Neural cell (in vitro differentiated cells): ENCODE measurements around the gene RRBP1. TPM values are rescaled to one million over a fixed set of nuclear protein-coding genes. Genes with fewer than 3 reads are reported as not detected.

ENCODE experiments used
- H2AFZ ChIP-seq: fragments of 200-600, 300-800 bp; sonication (generic), shearing (Covaris generic); 2 replicates; pipeline ENCODE4 v1.6.0; 2014; ENCODE audit warnings: low read depth, mild to moderate bottlenecking, antibody characterized with exemption, low read length, moderate library complexity
- H3F3A ChIP-seq: fragments of 200-600 bp; shearing (Covaris generic); 2 replicates; pipeline ENCODE4 v1.6.1; 2016; ENCODE audit warnings: mild to moderate bottlenecking, moderate library complexity, mixed read lengths, antibody characterized with exemption, low read length; ENCODE audit not compliant: insufficient read depth, poor library complexity, severe bottlenecking
- H3K27ac ChIP-seq: fragments of 200-600, 300-800 bp; sonication (generic), shearing (Covaris generic); 2 replicates; pipeline ENCODE4 v1.5.1; 2014; ENCODE audit warnings: mild to moderate bottlenecking, low read length, moderate library complexity
- H3K27me3 ChIP-seq: fragments of 300-800, 200-600 bp; sonication (generic), shearing (Covaris generic); 2 replicates; pipeline ENCODE4 v1.6.0; 2014; ENCODE audit warnings: mild to moderate bottlenecking, low read depth, low read length, moderate library complexity; ENCODE audit not compliant: insufficient read depth
- H3K36me3 ChIP-seq: fragments of 300-800, 200-600 bp; sonication (generic), shearing (Covaris generic); 2 replicates; pipeline ENCODE4 v1.5.1; 2014; ENCODE audit warnings: mild to moderate bottlenecking, antibody characterized with exemption, low read length, moderate library complexity; ENCODE audit not compliant: insufficient read depth
- H3K4me2 ChIP-seq: fragments of 300-800, 200-600 bp; sonication (generic), shearing (Covaris generic); 2 replicates; pipeline ENCODE4 v1.6.0; 2014; ENCODE audit warnings: mild to moderate bottlenecking, low read length
- H3K4me3 ChIP-seq: fragments of 300-800, 200-600 bp; sonication (generic), shearing (Covaris generic); 2 replicates; pipeline ENCODE4 v1.5.1; 2014; ENCODE audit warnings: mild to moderate bottlenecking, low read length, moderate library complexity
- H3K79me2 ChIP-seq: fragments of 200-600 bp; shearing (Covaris generic); replicated peaks from 2 replicates; pipeline ENCODE4 v1.6.0; 2014; ENCODE audit warnings: mild to moderate bottlenecking, low read length, moderate library complexity; ENCODE audit not compliant: insufficient read depth
- H3K9ac ChIP-seq: fragments of 300-800, 200-600 bp; sonication (generic), shearing (Covaris generic); 2 replicates; pipeline ENCODE4 v1.6.1; 2016; ENCODE audit warnings: mild to moderate bottlenecking, low read length, mixed read lengths
- H3K9me2 ChIP-seq: fragments of 200-600 bp; shearing (Covaris generic); 2 replicates; pipeline ENCODE4 v1.6.1; 2016; ENCODE audit warnings: mild to moderate bottlenecking, low read length, mixed read lengths; ENCODE audit not compliant: insufficient read depth
- H3K9me3 ChIP-seq: fragments of 200-600, 300-800 bp; sonication (generic), shearing (Covaris generic); 2 replicates; pipeline ENCODE4 v1.6.1; 2016; ENCODE audit warnings: mild to moderate bottlenecking, mixed run types, low read length, moderate library complexity, mixed read lengths
- H4K20me1 ChIP-seq: fragments of 200-600 bp; shearing (Covaris generic); 2 replicates; pipeline ENCODE4 v1.6.1; 2016; ENCODE audit warnings: mild to moderate bottlenecking, mixed run types; ENCODE audit not compliant: insufficient read depth
- CTCF ChIP-seq: fragments of 450-650 bp; IDR thresholded peaks from 2 replicates; pipeline ENCODE4 v1.5.1; 2014; ENCODE audit warnings: antibody characterized with exemption, mild to moderate bottlenecking, moderate library complexity; ENCODE audit not compliant: poor library complexity, severe bottlenecking
- EP300 ChIP-seq: fragments of 450-650 bp; conservative IDR thresholded peaks from 2 replicates; pipeline ENCODE4 v1.6.1; 2014; ENCODE audit warnings: antibody characterized with exemption, mild to moderate bottlenecking, moderate library complexity; ENCODE audit not compliant: poor library complexity, severe bottlenecking
- EZH2 ChIP-seq: fragments of 200-600, 300-800 bp; shearing (Covaris generic), sonication (generic); IDR thresholded peaks from 2 replicates; pipeline ENCODE4 v1.6.1; 2014; ENCODE audit warnings: antibody characterized with exemption, low read length, borderline replicate concordance, mild to moderate bottlenecking; ENCODE audit not compliant: insufficient read depth, poor library complexity, severe bottlenecking
- MXI1 ChIP-seq: fragments of 450-650 bp; conservative IDR thresholded peaks from 2 replicates; pipeline ENCODE4 v1.6.1; 2014; ENCODE audit warnings: antibody characterized with exemption, mild to moderate bottlenecking; ENCODE audit not compliant: poor library complexity, severe bottlenecking
- POLR2AphosphoS5 ChIP-seq: IDR thresholded peaks from 2 replicates; pipeline ENCODE4 v1.6.1; 2012
- RAD21 ChIP-seq: fragments of 450-650 bp; conservative IDR thresholded peaks from 2 replicates; pipeline ENCODE4 v1.6.1; 2014; ENCODE audit warnings: antibody characterized with exemption, mild to moderate bottlenecking, moderate library complexity
- SMC3 ChIP-seq: fragments of 450-650 bp; conservative IDR thresholded peaks from 2 replicates; pipeline ENCODE4 v1.6.1; 2014; ENCODE audit warnings: antibody characterized with exemption, mild to moderate bottlenecking, moderate library complexity; ENCODE audit not compliant: poor library complexity
- TAF1 ChIP-seq: IDR thresholded peaks from 2 replicates; pipeline ENCODE4 v1.6.1; 2012; ENCODE audit warnings: low read depth
- polyA plus RNA-seq: library from polyadenylated mRNA; depleted of rRNA; stranded (reverse); fragments of >200 nt; gene quantifications from 2 replicates; pipeline ENCODE4 v1.2.3, GENCODE V29; 2014
- TF ChIP-seq, protein P1 (sequence below): IDR thresholded peaks from 2 replicates; pipeline ENCODE4 v1.6.1; 2012; ENCODE audit warnings: borderline replicate concordance

Gene RRBP1
- polyA plus RNA-seq, 1 donor from 2014 or later: 2.2 TPM

DNA sequence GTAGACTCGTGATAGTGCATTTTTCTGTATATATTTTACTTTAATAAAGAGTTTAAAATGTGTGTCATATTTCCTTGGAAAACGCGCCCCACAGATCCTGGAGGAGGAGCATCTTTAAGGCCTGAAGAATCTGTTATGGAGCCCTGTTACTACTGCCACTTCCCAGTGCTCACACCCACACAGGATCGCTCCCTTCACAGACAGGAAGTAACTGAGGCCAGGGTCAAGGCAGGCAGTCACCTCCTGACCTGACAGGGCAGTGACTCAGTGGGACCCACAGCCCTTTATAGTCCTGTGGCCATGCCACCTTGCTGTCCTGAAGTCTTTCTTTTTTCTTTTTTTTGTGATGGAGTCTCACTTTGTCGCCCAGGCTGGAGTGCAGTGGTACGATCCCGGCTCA lies 9.0 kb downstream of the RRBP1 start:
- Histone ChIP-seq H3K9me3 (no peaks in the 10 kb centered on the region), H3K4me2 (no peak overlapping the region)

GRCh38 chr20:17671565-17671964 lies 10.5 kb downstream of the RRBP1 start:
- no peak overlapping the region for H3K4me3 ChIP-seq
- H2AFZ ChIP-seq: no peak overlapping the region
- H3K9ac ChIP-seq: no peak overlapping the region
- no peak overlapping the region for H3K27ac ChIP-seq
- no peaks in the 10 kb centered on the region for H3F3A ChIP-seq
- no peaks in the 10 kb centered on the region for H3K9me2 ChIP-seq
- H3K79me2 ChIP-seq: no peaks in the 10 kb centered on the region
- no peak overlapping the region for H3K4me2 ChIP-seq
- H3K36me3 ChIP-seq: no peaks in the 10 kb centered on the region
- H3K9me3 ChIP-seq: no peaks in the 10 kb centered on the region
- TF ChIP-seq EZH2 (no peak), EP300 (no peak), MXI1 (no peak), TAF1 (no peak), CTCF (no peak)
- TF ChIP-seq, protein P1, sequence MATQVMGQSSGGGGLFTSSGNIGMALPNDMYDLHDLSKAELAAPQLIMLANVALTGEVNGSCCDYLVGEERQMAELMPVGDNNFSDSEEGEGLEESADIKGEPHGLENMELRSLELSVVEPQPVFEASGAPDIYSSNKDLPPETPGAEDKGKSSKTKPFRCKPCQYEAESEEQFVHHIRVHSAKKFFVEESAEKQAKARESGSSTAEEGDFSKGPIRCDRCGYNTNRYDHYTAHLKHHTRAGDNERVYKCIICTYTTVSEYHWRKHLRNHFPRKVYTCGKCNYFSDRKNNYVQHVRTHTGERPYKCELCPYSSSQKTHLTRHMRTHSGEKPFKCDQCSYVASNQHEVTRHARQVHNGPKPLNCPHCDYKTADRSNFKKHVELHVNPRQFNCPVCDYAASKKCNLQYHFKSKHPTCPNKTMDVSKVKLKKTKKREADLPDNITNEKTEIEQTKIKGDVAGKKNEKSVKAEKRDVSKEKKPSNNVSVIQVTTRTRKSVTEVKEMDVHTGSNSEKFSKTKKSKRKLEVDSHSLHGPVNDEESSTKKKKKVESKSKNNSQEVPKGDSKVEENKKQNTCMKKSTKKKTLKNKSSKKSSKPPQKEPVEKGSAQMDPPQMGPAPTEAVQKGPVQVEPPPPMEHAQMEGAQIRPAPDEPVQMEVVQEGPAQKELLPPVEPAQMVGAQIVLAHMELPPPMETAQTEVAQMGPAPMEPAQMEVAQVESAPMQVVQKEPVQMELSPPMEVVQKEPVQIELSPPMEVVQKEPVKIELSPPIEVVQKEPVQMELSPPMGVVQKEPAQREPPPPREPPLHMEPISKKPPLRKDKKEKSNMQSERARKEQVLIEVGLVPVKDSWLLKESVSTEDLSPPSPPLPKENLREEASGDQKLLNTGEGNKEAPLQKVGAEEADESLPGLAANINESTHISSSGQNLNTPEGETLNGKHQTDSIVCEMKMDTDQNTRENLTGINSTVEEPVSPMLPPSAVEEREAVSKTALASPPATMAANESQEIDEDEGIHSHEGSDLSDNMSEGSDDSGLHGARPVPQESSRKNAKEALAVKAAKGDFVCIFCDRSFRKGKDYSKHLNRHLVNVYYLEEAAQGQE: no peak
- H3K27me3 ChIP-seq: no peaks in the 10 kb centered on the region
- no peaks in the 10 kb centered on the region for H4K20me1 ChIP-seq

More for the DNA sequence above, 9.0 kb downstream of the RRBP1 start:
- no peak overlapping the region for H3K4me3 ChIP-seq
- H3F3A ChIP-seq: no peaks in the 10 kb centered on the region
- no peaks in the 10 kb centered on the region for H3K27me3 ChIP-seq
- TF ChIP-seq SMC3: no peak
- TF ChIP-seq RAD21: no peak
- no peak for TF ChIP-seq TAF1
- no peak for TF ChIP-seq EP300
- TF ChIP-seq EZH2: no peak
- no peak for TF ChIP-seq MXI1
- no peak for TF ChIP-seq CTCF
- no peak for TF ChIP-seq POLR2AphosphoS5
- TF ChIP-seq, protein P1: no peak
- no peak overlapping the region for H3K27ac ChIP-seq
- no peaks in the 10 kb centered on the region for H3K79me2 ChIP-seq
- no peaks in the 10 kb centered on the region for H3K36me3 ChIP-seq
- H3K9me2 ChIP-seq: no peaks in the 10 kb centered on the region
- no peaks in the 10 kb centered on the region for H4K20me1 ChIP-seq
- no peak overlapping the region for H2AFZ ChIP-seq
- no peak overlapping the region for H3K9ac ChIP-seq
